Right lobe of liver (tissue), 6 donors: ENCODE results near the gene SLC7A1. TPM values are rescaled to one million over a fixed set of nuclear protein-coding genes. Genes with fewer than 3 reads are reported as not detected.
A peak's percentile ranks its signal among the peaks of the same experiment; 100 is the strongest.

Experiments
- ATAC-seq, 4 donors: fragments of 200-7000 bp; cut with Tn5 transposase; one replicate each; pipeline ENCODE4 v1.9.1; 2020; ENCODE audit warnings: mild to moderate bottlenecking in 4 of 4, moderate library complexity in 4 of 4
- DNase-seq, 3 donors: peaks; one replicate each; pipeline ENCODE4 v3.0.0-alpha.2; 2020
- H3K27ac ChIP-seq, 3 donors: fragments of 200-600 bp; one replicate each; pipeline ENCODE4 v1.8.0; 2022
- H3K27me3 ChIP-seq, 2 donors: fragments of 200-600 bp; one replicate each; pipeline ENCODE4 v1.8.0; 2022
- H3K36me3 ChIP-seq, 4 donors: fragments of 200-600 bp; sonication (generic) in 1 of 4; one replicate each; pipeline versions ENCODE4 v1.5.1 to v1.8.0; 2017 to 2022; ENCODE audit warnings: control low read depth in 1 of 4
- H3K4me1 ChIP-seq, 4 donors: fragments of 200-600 bp; sonication (generic) in 1 of 4; one replicate each; pipeline versions ENCODE4 v1.5.1 to v1.8.0; 2017 to 2022; ENCODE audit warnings: control low read depth in 1 of 4
- H3K4me3 ChIP-seq, 3 donors: fragments of 200-600 bp; one replicate each; pipeline ENCODE4 v1.8.0; 2022
- H3K9me3 ChIP-seq, 4 donors: fragments of 200-600 bp; sonication (generic) in 1 of 4; one replicate each; pipeline versions ENCODE4 v1.5.1 to v1.8.0; 2017 to 2022; ENCODE audit warnings: control low read depth in 1 of 4
- CTCF ChIP-seq, 4 donors: fragments of 200-600 bp in 3 of 4; fragments of 450-650 bp in 1 of 4; IDR thresholded peaks; one replicate each; pipeline versions ENCODE4 v1.5.1 to v1.8.0; 2016 to 2022; ENCODE audit warnings: antibody characterized with exemption in 4 of 4, mild to moderate bottlenecking in 2 of 4
- POLR2A ChIP-seq: fragments of 450-650 bp; IDR thresholded peaks from one replicate; pipeline ENCODE4 v1.6.1; 2017; ENCODE audit warnings: antibody characterized with exemption, mild to moderate bottlenecking
- WGBS: methylation state at CpG from one replicate; pipeline ENCODE4 v1.1.6; 2018; ENCODE audit warnings: low coverage, low lambda C conversion rate; ENCODE audit not compliant: insufficient coverage; ENCODE audit errors: missing lambda C conversion rate; 5-methylcytosine and 5-hydroxymethylcytosine counted together
- intact Hi-C, 2 donors: fragments of 100-400 bp; cut with DNase I; formaldehyde crosslinking; loops; one replicate each; pipeline versions ENCODE4 v1.11.2 to v1.14.1; 2022
- total RNA-seq, 6 experiments: library from RNA; depleted of rRNA in 2 of 6; stranded (reverse); fragments of >200 nt in 2 of 6; fragmentation: NEBNext Ultra II Directional in 3 of 6; extraction: Animal tissue kit (Norgen Biotek cat#: 25700) in 3 of 6; gene quantifications; one replicate each; pipeline versions ENCODE4 v1.1.0 to v1.2.4, GENCODE V29; 2016 to 2023
- donor health status: DM: no; HTN: yes; CAD: no.
- donor health status: DM: no; HTN: no; CAD: no.
- donor health status: DM: no; HTN: no; CAD: no.
- donor health status: DM: no; HTN: yes; CAD: no.
- donor health status: DM: no; HTN: yes; CAD: no.

Gene SLC7A1
- total RNA-seq, 6 experiments from 2014 or later, result 0.70 to 6.5 (median 3.7) TPM

DNA sequence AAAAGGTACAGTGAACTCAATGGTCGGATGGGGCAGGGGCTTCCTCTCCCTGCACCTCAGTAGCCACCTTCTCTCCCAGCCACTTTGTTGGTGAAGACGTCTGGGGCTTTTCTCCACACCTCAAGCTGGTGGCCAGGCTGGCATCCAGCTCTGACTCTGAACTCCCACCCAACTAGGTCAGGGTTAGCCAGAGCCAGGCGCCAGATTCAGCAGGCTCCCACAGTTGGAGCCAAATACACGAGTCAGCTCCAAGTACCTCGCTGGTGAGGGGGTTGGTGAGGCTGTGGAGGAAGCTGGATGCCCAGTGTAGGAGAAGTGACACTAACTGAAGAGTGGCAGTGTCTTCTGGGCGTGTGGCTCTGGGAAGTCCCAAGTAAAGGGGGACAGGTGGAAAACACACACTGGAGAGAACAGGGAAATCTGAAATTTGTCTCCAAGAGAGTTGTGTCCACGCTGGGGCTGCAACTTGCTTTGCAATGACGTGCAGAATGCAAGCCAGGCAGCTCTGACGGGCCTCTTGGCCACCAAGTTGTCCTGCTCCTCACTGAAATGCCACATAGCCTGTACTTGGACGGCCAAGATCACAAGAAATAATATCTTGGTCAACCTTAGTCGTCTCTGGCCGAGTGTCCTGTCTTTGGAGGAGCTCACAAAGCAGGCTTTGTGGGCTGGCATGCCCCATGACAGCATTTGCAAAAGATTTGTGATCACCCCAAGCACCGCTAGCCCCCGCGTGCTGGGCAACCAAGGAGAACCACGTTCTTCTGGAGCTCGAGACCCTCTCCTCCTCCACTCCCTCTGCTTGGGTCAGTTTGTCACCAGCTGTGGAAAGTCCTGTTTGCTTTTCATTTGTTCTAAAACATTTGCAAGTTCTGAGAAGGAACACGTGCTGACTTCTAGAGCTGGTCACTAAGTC lies 18.1 kb downstream of the SLC7A1 start:
- ATAC-seq (no peak), DNase-seq (no peak)
- Histone ChIP-seq H3K27me3 (no peaks in the 10 kb centered on the region), H3K4me3 (no peak overlapping the region), H3K27ac (no peak overlapping the region), H3K9me3 (no peaks in the 10 kb centered on the region), H3K4me1 (no peaks in the 10 kb centered on the region), H3K36me3 (no peaks in the 10 kb centered on the region)
- TF ChIP-seq POLR2A (no peak), CTCF (IDR thresholded peaks at IDR 0.05) (no peak)
- WGBS, result 77% methylated on average over 6 of the region's 18 CpGs
- intact Hi-C loops, result no loop called here

GRCh38 chr13:29576581-29576980 lies 18.9 kb downstream of the SLC7A1 start:
- H3K27me3 ChIP-seq, result no peaks in the 10 kb centered on the region
- no peaks in the 10 kb centered on the region for H3K9me3 ChIP-seq
- no peak for ATAC-seq
- TF ChIP-seq CTCF (IDR thresholded peaks at IDR 0.05), result no peak
- TF ChIP-seq POLR2A, result no peak
- no peaks in the 10 kb centered on the region for H3K4me1 ChIP-seq
- no peak overlapping the region for H3K27ac ChIP-seq
- no peak overlapping the region for H3K4me3 ChIP-seq
- DNase-seq, result no peak
- intact Hi-C loops, result no loop called here
- H3K36me3 ChIP-seq, result no peaks in the 10 kb centered on the region
- 100% methylated on average over 1 of the region's 7 CpGs for WGBS

DNA sequence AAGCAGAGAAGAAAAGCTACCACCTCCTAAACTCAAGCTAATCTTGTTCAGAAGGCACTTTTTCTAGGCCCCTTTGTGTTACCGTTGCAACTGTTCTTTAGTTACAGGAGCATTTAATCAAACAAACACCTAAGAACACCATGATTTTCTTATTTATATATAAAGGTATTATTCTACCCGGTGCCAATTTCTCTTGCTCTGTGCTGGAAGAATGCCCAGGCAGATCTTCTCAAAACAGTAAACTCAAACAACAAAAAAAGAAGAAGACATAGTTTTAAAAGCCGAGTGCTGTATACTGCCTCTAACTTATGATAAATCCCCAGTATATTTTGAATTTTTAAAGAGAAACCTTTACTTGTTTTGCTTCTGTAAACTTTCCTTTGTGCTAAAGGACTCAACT lies 20.4 kb downstream of the SLC7A1 start:
- DNase-seq, result no peak
- 33% methylated on average over 3 of the region's 3 CpGs for WGBS
- no peaks in the 10 kb centered on the region for H3K4me1 ChIP-seq

GRCh38 chr13:29573190-29573589 lies 22.3 kb downstream of the SLC7A1 start:
- DNase-seq, result no peak
- Histone ChIP-seq H3K4me3 (no peak overlapping the region), H3K9me3 (no peaks in the 10 kb centered on the region), H3K27ac (no peak overlapping the region), H3K36me3 (no peaks in the 10 kb centered on the region), H3K4me1 (no peaks in the 10 kb centered on the region), H3K27me3 (no peaks in the 10 kb centered on the region)
- TF ChIP-seq CTCF (IDR thresholded peaks at IDR 0.05) (no peak), POLR2A (no peak)
- WGBS, result 61% methylated on average over 7 of the region's 8 CpGs
- intact Hi-C loops, result no loop called here
- ATAC-seq, result peak in 3 of 4 donors; percentile 23 to 42 (median 24)

More for the DNA sequence above, 20.4 kb downstream of the SLC7A1 start:
- Histone ChIP-seq H3K27me3 (no peaks in the 10 kb centered on the region), H3K27ac (no peak overlapping the region), H3K9me3 (no peaks in the 10 kb centered on the region), H3K36me3 (no peaks in the 10 kb centered on the region), H3K4me3 (no peak overlapping the region)
- ATAC-seq, result no peak
- intact Hi-C loops, result no loop called here
- no peak for TF ChIP-seq POLR2A
- TF ChIP-seq CTCF (IDR thresholded peaks at IDR 0.05), result no peak
